Smooth muscle cell (in vitro differentiated cells): ENCODE data around the gene COL25A1. TPM values are rescaled to one million over a fixed set of nuclear protein-coding genes. Genes with fewer than 3 reads are reported as not detected.

ENCODE experiments used
- DNase-seq: peaks from one replicate; lab custom pipeline; 2025; ENCODE audit not compliant: unreplicated experiment; lab: John Stamatoyannopoulos, UW
- H2AFZ ChIP-seq: fragments of 200-600 bp; sonication (generic); 2 replicates; pipeline ENCODE4 v1.6.0; 2016; ENCODE audit warnings: antibody characterized with exemption, low read depth, mild to moderate bottlenecking
- H3F3A ChIP-seq: fragments of 200-600 bp; sonication (generic); 2 replicates; pipeline ENCODE4 v1.6.0; 2017; ENCODE audit warnings: antibody characterized with exemption, low read depth
- H3K27ac ChIP-seq: fragments of 200-600 bp; sonication (generic); 2 replicates; pipeline ENCODE4 v1.5.1; 2016; ENCODE audit warnings: low read depth, mild to moderate bottlenecking
- H3K27me3 ChIP-seq: fragments of 200-600 bp; sonication (generic); 2 replicates; pipeline ENCODE4 v1.6.1; 2016; ENCODE audit warnings: low read depth, mild to moderate bottlenecking
- H3K36me3 ChIP-seq: fragments of 200-600 bp; sonication (generic); 2 replicates; pipeline ENCODE4 v1.5.1; 2016; ENCODE audit warnings: low read depth
- H3K4me1 ChIP-seq: fragments of 200-600 bp; sonication (generic); 2 replicates; pipeline ENCODE4 v1.5.1; 2016; ENCODE audit warnings: low read depth
- H3K4me2 ChIP-seq: fragments of 200-600 bp; sonication (generic); 2 replicates; pipeline ENCODE4 v1.6.0; 2016; ENCODE audit warnings: mild to moderate bottlenecking
- H3K4me3 ChIP-seq: fragments of 200-600 bp; sonication (generic); 2 replicates; pipeline ENCODE4 v1.5.1; 2016; ENCODE audit warnings: mild to moderate bottlenecking
- H3K79me2 ChIP-seq: fragments of 200-600 bp; sonication (generic); 2 replicates; pipeline ENCODE4 v1.6.0; 2016; ENCODE audit warnings: low read depth, mild to moderate bottlenecking
- H3K9ac ChIP-seq: fragments of 200-600 bp; sonication (generic); 2 replicates; pipeline ENCODE4 v1.6.0; 2016; ENCODE audit warnings: low read depth
- H3K9me3 ChIP-seq: fragments of 200-600 bp; sonication (generic); replicated peaks from 2 replicates; pipeline ENCODE4 v1.5.1; 2016; ENCODE audit warnings: low read depth
- H4K20me1 ChIP-seq: fragments of 200-600 bp; sonication (generic); 2 replicates; pipeline ENCODE4 v1.6.0; 2016; ENCODE audit warnings: low read depth
- CTCF ChIP-seq: fragments of 200-600 bp; sonication (generic); IDR thresholded peaks from 2 replicates; pipeline ENCODE4 v1.5.1; 2017; ENCODE audit warnings: borderline replicate concordance, mild to moderate bottlenecking, antibody characterized with exemption; ENCODE audit not compliant: insufficient read depth, poor library complexity, severe bottlenecking
- WGBS: methylation state at CpG from one replicate; pipeline ENCODE4 v1.1.7; 2016; ENCODE audit warnings: low lambda C conversion rate; 5-methylcytosine and 5-hydroxymethylcytosine counted together
- polyA plus RNA-seq: library from polyadenylated mRNA; unstranded; fragments of >200 nt; fragmentation: Nextera tagmentation; extraction: Ambion mirVana; gene quantifications from 2 replicates; pipeline ENCODE4 v1.2.1, GENCODE V29; 2016
- total RNA-seq: library from RNA; depleted of rRNA; stranded (reverse); fragments of >200 nt; gene quantifications from 2 replicates; pipeline ENCODE4 v1.2.3, GENCODE V29; 2014

COL25A1 gene
- total and polyA plus RNA-seq, 2 experiments from 2014 or later, result 2.9 to 4.7 TPM

DNA sequence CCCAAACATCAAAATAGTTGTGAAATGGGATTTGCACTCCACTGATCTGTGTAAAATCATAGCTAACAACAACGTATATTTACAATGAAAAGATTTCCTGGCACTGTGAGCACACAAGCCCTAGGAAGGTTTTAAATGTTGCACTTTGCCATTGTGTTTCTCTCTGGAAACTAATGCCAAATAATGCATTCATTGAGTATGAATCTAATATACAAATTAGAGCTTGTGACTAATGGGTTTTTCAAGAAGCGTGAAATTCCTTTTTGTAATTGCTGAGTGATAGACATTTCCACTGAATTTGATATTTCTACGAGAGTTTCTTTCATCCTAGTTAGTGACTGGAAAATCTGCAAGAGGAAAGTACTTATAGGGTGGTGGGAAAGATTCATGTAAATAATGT is 135.9 kb downstream of the COL25A1 start:
- Histone ChIP-seq H3K9ac (no peak overlapping the region), H2AFZ (no peak overlapping the region), H3K9me3 (no peaks in the 10 kb centered on the region), H3K79me2 (no peaks in the 10 kb centered on the region), H3K4me3 (no peak overlapping the region), H3K4me2 (no peak overlapping the region), H3K27ac (no peak overlapping the region), H3F3A (no peaks in the 10 kb centered on the region), H3K36me3 (no peaks in the 10 kb centered on the region), H3K27me3 (no peaks in the 10 kb centered on the region), H3K4me1 (peaks cover 6% of the 10 kb centered on the region), H4K20me1 (no peaks in the 10 kb centered on the region)
- no peak for DNase-seq
- WGBS, result 88% methylated on average over 3 of the region's 3 CpGs
- no peak for TF ChIP-seq CTCF

- no peak overlapping the region for H3K27ac ChIP-seq
- no peak overlapping the region for H3K4me3 ChIP-seq
- no peaks in the 10 kb centered on the region for H4K20me1 ChIP-seq
- no peaks in the 10 kb centered on the region for H3F3A ChIP-seq
- no peak overlapping the region for H3K4me2 ChIP-seq
- no peak for TF ChIP-seq CTCF
- no peak overlapping the region for H3K9ac ChIP-seq
- no peaks in the 10 kb centered on the region for H3K27me3 ChIP-seq
- H2AFZ ChIP-seq, result no peak overlapping the region
- peaks cover 6% of the 10 kb centered on the region for H3K4me1 ChIP-seq
- H3K9me3 ChIP-seq, result no peaks in the 10 kb centered on the region
- no peaks in the 10 kb centered on the region for H3K36me3 ChIP-seq
- no peaks in the 10 kb centered on the region for H3K79me2 ChIP-seq
- DNase-seq, result no peak
Measured at GRCh38 chr4:109166126-109166525, 136.3 kb downstream of the COL25A1 start.

- no peak overlapping the region for H3K9ac ChIP-seq
- H3K27me3 ChIP-seq, result no peaks in the 10 kb centered on the region
- H3K4me1 ChIP-seq, result peaks cover 6% of the 10 kb centered on the region
- no peak overlapping the region for H3K27ac ChIP-seq
- no peak for DNase-seq
- no peak overlapping the region for H3K4me2 ChIP-seq
- no peaks in the 10 kb centered on the region for H4K20me1 ChIP-seq
- no peaks in the 10 kb centered on the region for H3K36me3 ChIP-seq
- H3K79me2 ChIP-seq, result no peaks in the 10 kb centered on the region
- H3K4me3 ChIP-seq, result no peak overlapping the region
- TF ChIP-seq CTCF, result no peak
- H3F3A ChIP-seq, result no peaks in the 10 kb centered on the region
- H2AFZ ChIP-seq, result no peak overlapping the region
- H3K9me3 ChIP-seq, result no peaks in the 10 kb centered on the region
Measured at GRCh38 chr4:109164011-109164410, 138.4 kb downstream of the COL25A1 start.

GRCh38 chr4:109163493-109163892 is 139.0 kb downstream of the COL25A1 start:
- no peak for TF ChIP-seq CTCF
- no peak overlapping the region for H3K4me2 ChIP-seq
- H3K27ac ChIP-seq, result no peak overlapping the region
- no peak overlapping the region for H3K4me3 ChIP-seq
- H4K20me1 ChIP-seq, result no peaks in the 10 kb centered on the region
- no peaks in the 10 kb centered on the region for H3K36me3 ChIP-seq
- no peak overlapping the region for H3K9ac ChIP-seq
- no peaks in the 10 kb centered on the region for H3K9me3 ChIP-seq
- no peak for DNase-seq
- H3K79me2 ChIP-seq, result no peaks in the 10 kb centered on the region
- H3K4me1 ChIP-seq, result peaks cover 6% of the 10 kb centered on the region
- H3K27me3 ChIP-seq, result no peaks in the 10 kb centered on the region
- no peak overlapping the region for H2AFZ ChIP-seq
- no peaks in the 10 kb centered on the region for H3F3A ChIP-seq
